ENCODE data around the gene ROPN1B.

DNA sequence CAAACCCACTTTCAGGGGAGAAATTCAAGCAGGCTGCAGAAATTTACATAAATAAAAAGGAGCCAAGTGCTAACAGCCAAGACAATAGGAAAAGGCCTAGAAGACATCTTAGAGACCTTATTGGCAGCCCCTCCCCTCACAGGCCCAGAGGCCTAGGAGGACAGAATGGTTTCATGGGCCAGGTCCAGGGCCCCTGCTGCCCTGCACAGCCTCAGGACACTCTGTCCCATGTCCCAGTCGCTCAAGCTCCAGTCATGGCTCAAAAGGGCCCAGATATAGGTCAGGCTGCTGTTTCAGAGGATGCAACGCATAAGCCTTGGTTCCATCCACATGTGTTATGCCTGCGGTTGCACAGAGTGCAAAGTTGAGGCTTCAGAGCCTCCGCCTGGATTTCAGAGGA is 59.1 kb downstream of the ROPN1B start:
- no peak for TF ChIP-seq GATA3 (IDR thresholded peaks at IDR 0.05; ENCODE audit: low read depth, low read length)
- TF ChIP-seq GATA2 (IDR thresholded peaks at IDR 0.05; ENCODE audit: low read depth, low read length), result no peak

Data from SH-SY5Y (cell line).